ENCODE data around the gene MMP25.
"Not testable (repeated sequence)": the region's sequence is repeated elsewhere in the genome, so short reads cannot be mapped to it uniquely, and the experiment has no call there.

Gene MMP25

DNA sequence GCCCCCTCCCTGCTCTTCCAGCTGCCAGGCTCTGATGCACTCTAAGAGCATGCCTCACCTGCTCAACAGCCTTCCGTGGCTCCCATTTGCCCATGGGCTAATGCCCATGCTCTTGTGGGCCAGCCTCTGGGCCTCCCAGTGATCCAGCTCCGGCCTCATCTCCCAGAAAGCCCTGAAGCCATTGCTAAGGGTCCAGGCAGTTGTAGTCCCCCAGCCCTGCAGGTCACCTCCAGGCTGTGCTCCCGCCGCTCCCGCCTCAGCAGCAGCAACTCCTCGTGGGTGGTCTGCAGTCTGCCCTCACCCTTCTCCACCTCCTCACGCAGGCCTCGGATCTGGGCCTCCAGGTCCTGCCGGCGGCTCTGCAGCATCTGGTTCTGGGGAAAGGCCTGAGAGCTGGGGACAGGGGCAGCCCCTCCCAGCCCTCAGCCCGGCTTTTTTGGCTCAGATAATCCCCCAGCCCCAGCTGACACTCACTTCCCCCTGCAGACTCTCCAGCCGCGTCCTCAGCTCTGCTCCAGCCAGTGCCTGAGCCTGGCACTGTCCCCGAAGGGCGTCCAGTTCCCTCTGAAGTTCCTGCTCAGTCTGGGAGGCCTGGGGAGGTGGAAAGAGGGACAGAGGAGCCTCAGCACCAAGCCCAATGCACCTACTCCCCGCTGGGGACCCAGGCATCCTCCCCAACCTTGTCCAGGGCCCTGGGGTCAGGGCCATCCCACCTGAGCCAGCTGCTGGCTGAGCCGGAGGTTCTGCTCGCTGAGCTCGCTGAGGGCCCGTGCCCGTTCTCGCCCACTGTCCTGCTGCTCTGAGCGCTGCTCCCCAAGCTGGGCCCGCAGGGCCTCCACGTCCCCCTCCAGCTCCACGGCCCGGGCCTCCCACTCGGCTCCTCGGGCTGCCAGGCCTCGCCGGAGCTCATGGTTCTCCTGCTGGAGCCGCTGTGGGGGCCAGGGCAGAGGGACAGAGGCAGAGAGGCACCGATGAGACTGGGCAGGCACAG lies 15.8 kb upstream of the MMP25 start:
- no peak for DNase-seq

DNA sequence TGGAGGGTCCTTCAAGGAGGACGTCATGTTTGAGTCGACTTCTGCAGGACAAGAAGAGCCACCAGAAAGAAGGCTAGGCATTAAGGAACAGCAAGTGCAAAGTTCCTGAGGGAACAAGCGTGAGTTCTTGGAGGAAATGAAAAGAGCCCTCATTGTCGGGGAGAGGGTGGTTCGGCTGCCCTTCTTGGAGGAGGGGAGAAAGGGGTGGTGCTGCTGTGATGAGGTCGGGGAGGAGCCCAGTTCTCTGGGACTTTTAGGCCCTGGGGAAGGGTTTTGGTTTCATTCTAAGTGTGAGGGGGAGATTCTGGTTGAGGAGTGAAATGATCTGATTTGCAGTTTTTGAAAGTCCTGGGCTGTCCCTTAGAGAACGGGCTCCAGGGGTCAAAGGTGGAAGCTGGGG lies 13.7 kb upstream of the MMP25 start:
- no peak for DNase-seq

DNA sequence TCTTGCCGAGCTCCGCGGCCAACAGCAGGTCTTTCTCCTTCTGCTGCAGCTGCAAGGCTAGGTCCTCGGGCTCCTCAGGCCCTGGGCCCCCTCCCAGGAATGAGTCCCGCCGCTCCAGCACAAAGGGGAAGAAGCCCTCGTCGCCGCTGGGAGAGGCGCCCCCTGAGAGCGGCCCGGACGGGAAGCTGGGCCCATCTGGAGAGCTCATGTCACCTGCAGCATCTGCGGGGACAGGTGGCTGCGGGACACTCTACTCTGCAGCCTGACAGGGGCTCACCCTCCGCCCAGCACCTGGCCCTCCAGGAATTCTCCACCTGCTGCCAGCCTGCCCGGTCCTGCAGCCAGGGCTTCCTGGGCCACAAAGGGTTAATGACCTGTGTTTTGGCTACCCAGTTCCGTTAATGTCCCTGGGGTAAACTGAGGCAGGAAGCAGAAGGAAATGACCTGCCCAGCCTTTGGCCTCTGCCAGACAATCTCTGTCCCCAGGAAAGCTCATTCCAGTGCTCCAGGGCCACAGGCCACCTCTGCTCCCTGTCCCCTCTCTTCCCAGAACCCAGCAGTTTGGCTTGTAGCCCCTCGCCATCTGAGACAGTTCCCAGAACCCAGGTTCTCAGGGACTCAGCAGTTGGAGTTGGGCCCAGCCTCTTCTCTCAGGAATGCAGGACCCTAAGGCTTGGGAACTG lies 10.9 kb upstream of the MMP25 start:
- DNase-seq: no peak

DNA sequence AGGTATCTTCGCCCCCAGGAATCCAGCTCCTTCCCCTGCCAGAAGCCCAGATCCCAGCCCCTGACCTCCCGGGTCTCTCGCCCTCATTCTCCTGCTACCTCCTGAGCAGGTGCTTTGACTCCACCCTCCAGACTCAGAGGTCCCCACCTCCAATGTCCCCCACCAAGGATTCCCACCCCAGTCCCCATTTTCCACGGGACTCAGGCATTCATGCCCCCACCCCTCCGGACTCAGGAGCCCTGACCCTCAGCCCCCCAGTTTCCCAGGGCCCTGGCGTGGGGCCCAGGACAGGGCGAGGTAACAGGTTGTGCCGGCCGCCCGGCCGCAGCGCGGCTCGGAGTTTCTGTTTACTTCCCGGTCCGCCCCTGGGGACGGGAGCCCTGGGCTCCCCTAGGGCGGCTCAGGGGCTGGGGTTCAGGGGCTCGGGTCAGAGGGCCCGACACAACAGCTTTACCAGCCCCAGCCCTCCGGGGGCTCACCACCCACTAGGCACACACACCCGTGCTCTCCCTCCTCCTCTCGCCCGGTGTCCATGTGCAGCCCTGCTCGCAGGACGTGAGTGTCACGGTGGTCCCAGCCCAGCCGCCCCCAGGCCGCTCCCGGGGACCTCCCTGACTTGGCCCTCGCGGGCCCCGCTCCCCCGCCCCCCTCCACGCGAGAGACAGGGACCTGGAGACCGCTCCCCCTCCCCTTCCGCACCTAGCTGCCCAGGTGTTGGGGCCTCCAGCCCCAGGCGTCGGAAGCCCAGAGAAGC lies 10.2 kb upstream of the MMP25 start:
- no peak for DNase-seq

DNA sequence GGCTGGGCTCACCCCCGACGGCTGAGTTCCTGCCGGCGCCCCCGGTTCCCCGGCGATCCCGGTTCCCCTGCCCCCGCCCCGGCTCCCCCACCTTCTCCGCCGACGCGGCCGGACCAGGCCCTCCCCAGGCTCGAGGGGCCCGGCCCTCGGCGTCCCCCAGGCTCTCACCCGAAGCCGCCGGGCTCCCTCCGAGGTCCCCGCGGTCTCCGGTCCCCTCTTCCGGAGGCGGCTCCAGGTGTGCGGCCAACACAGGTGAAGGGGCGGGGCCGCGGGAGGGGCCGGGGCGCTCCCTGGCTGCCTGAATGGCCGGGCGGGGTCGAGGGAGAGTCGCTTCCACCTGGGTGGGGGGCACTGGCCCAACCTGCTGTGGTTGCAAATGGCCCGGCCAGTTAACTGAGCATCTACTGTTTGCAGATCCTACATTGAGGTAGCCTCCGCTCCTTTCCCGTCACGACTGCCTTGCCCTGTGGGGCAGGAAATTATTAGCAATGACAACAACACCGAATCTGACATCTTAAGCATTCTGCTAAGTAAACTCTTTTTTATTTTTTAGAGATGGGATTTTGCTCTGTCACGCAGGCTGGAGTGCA lies 9.5 kb upstream of the MMP25 start, which contains the start of gene BICDL2:
Gene BICDL2, minus strand, starts transcription at position 219 of the 590 bp plus-strand sequence. CDS start 1,448 bp downstream, outside the sequence.
- no peak for DNase-seq

DNA sequence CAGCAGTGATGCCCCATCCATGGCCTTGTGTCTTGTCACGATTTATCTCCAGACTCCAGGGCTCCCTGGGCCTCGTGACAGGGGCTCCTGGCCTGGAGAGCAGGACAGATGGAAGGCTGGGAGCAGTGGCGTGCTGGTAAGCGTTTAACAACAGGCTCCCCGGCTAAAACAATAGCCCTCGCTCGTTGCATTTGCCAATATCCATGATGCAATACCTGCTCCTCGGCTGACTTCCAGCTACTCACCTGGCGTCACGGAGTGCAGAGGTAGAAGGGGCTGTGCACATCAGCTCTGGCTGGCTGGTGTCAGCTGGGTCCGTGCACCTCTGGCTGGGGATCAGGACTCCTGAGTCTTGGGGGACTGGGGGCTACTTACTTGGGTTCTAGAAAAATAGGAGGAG lies 8.1 kb upstream of the MMP25 start:
- DNase-seq: no peak

DNA sequence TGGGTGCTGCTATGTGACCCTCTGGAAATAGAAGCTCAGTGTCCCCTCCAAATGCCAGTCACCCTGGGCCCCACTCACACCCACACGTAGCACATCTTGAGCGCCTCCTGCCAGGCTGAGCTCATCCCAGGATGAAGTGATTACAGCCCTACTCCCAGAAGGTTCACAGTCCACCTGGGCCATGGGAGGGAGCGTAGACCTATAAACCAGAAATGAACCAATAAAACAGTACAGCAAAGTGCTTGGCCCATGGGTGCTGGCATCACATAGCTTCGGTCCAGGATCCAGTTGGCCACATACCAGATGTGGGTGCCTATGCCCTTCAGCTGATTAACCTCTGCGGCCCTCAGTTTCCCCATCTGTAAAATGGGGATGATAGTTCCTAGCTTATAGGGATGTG lies 7.5 kb upstream of the MMP25 start:
- DNase-seq: no peak

DNA sequence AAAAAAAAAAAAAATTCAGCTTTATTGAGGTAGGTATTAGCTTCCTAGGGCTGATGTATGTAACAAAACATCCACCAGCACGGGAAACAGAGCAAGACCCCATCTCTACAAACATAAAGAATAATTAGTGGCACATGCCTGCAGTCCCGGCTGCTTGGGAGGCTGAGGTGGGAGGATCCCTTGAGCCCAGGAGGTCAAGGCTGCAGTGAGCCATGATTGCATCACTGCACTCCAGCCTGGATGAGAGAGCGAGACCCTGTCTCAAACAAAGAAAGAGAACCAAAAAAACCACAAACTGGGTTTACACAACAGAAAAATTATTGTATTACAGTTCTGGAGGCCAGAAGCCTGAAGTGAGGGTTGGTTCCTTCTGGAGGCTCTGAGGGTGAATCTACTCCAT lies 4.0 kb upstream of the MMP25 start:
- DNase-seq: no peak

DNA sequence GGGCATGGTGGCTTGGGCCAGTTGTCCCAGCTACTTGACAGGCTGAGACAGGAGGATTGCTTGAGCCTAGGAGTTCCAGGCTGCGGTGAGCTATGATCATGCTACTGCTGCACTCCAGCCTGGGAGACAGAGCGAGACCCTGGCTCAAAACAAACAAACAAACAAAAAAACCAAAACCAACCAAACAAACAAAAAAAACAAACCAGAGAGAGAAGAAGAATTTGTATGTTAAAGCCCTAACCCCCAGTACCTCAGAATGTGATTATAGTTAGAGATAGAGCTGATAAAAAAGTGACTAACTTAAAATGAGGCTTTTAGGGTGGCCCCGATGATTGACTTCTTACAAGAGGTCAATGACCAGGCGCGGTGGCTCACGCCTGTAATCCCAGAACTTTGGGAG lies 1.7 kb upstream of the MMP25 start:
- DNase-seq: no peak

DNA sequence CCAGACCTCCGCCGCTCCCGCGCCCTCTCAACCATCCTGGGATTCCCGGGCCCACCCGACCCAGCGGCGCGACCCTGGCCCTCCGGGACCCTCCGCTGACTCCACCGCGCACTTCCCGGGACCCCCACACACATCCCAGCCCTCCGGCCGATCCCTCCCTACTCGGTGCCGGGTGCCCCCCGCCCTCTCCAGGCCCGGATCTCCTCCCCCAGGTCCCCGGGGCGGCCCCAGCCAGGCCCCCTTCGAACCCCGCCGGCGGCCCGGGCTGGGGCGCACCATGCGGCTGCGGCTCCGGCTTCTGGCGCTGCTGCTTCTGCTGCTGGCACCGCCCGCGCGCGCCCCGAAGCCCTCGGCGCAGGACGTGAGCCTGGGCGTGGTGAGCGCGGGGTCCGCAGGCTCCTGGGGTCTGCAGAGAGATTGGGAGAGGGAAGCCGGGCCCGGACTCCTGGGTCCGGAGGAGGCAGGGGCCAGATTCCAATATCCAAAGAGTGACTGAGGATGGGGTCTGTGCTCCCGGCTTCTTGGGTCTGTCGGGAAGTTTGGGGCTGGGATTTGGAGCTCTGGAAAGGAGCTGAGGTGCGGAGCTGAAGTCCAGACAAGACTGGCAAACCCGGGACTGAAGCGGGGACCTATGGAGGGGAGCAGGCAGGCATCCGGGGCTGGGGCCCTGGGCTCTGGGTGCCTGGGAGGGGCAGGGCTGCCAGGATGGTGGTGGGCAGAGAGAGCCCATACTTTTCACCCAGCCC lies 453 bp downstream of the MMP25 start:
- no peak for DNase-seq

DNA sequence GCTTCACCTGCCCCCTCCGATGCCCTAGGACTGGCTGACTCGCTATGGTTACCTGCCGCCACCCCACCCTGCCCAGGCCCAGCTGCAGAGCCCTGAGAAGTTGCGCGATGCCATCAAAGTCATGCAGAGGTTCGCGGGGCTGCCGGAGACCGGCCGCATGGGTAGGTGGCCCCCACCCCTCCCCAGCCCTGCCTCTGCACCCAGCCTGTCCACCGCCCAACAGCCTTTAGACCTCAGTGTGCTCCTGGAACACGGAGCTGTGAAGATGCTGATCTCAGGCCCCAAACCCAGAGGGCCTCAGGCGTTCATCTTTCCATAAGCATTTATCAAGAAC lies 993 bp downstream of the MMP25 start:
- no peak for DNase-seq

DNA sequence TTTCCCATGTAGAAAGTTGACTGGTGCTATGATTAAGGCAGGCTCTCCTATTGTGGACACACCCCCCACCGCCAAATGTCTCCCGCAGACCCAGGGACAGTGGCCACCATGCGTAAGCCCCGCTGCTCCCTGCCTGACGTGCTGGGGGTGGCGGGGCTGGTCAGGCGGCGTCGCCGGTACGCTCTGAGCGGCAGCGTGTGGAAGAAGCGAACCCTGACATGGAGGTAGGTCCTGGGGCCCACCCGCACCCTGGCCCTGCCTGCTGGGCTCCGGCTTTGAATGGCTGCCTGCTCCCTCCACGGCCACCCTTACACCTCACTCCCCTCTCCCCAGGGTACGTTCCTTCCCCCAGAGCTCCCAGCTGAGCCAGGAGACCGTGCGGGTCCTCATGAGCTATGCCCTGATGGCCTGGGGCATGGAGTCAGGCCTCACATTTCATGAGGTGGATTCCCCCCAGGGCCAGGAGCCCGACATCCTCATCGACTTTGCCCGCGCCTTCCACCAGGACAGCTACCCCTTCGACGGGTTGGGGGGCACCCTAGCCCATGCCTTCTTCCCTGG lies 3.6 kb downstream of the MMP25 start:
- no peak for DNase-seq

DNA sequence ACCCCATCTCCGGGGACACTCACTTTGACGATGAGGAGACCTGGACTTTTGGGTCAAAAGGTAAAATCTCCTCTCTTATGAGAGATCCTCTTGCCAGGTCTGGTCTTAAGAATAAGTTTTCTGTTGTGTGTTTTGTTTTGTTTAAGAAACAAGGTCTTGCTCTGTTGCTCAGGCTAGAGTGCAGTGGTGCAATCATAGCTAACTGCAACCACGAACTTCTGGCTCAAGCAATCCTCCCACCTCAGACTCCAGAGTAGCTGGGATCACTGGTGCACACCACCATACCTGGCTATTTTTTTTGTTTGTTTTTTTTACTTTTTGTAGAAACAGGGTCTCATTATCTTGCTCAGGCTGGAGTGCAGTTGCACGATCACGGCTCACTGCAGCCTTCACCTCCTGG lies 4.1 kb downstream of the MMP25 start:
- no peak for DNase-seq

DNA sequence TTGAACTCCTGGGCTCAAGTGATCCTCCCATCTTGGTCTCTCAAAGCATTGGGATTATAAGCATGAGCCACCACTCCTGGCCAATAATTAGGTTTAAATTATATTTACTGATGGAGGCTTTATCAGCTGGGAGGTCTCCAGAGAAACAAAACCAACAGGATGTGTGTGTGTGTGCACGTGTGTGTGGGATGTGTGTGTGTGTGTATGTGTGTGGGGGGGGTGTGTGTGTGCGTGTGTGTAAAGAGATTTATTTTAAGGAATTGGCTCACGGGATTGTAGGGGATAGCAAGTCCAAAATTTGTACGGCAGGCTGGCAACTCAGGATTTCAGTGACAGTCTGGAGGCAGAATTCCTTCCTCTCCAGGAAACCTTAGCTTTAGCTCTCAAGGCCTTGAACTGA lies 4.6 kb downstream of the MMP25 start:
- no peak for DNase-seq

DNA sequence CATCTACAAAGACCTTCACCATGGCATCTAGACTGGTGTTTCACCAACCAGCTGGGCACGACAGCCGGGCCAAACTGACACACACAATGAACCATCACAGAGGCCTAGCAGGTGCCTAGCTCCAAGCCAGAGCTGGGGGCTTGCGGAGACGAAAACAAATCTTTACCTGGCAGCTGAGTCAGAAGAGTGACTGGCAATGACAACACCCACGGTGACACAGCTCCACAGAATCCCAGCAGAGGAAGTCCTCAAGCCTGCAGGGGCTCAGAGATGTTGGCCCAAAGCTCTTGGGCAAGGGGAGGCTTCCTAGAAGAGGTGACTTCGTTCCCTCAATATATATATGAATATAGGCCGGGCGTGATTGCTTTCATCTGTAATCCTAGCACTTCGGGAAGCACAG lies 5.1 kb downstream of the MMP25 start:
- no peak for DNase-seq

DNA sequence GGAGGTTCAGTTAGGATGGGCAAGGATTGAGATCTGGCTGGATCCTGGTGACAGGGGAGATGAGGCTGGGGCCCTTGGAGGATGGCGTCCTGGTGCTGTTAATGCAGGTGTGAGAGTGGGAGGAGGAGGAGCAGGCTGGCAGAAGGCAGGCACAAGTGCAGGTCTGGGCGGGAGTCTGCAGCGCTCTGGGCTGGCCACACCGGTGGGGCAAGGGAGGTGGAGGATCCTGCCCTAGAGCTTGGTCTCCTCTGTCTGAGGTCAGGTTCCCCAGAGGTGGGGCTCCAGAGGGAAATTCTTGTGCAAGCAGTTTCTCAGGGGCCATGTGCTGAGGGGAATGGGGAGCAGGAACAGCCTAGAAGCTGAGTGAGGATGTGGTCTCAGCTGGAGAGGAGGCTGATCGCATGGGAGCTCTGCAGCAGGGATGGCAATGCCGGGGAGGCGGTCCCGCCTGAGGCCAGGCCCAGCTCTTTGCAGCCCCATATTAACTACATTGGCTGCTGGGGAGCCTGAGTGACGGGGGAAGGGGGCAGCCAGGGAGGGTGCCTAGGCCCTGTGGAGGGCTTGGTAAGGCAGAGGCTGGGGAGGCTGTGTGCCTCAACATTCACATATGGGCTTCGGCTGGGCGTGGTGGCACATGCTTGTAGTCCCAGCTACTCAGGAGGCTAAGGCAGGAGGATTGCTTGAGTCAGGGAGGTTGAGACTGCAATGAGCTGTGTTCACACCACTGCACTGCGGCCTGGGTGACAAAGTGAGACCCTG lies 6.4 kb downstream of the MMP25 start:
- not testable (repeated sequence) for DNase-seq

DNA sequence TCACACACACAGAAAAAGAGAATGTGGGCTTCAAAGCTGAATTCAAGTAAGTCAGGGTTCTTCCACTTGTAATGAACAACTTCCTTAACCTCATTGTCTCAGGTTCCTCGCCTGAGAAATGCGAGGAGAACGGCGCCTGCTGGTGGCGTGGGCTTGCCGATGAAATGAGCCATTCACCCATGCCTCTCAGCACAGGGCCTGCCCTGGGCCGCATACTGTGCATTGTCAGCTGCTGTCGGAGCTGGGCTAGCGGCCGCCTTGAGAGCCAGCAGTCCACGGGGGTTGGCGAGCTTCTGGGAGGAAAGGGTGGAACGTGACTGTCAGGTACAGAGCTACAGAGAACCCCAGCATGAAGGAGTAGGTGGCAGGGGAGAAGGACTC lies 7.0 kb downstream of the MMP25 start:
- DNase-seq: not testable (repeated sequence)

DNA sequence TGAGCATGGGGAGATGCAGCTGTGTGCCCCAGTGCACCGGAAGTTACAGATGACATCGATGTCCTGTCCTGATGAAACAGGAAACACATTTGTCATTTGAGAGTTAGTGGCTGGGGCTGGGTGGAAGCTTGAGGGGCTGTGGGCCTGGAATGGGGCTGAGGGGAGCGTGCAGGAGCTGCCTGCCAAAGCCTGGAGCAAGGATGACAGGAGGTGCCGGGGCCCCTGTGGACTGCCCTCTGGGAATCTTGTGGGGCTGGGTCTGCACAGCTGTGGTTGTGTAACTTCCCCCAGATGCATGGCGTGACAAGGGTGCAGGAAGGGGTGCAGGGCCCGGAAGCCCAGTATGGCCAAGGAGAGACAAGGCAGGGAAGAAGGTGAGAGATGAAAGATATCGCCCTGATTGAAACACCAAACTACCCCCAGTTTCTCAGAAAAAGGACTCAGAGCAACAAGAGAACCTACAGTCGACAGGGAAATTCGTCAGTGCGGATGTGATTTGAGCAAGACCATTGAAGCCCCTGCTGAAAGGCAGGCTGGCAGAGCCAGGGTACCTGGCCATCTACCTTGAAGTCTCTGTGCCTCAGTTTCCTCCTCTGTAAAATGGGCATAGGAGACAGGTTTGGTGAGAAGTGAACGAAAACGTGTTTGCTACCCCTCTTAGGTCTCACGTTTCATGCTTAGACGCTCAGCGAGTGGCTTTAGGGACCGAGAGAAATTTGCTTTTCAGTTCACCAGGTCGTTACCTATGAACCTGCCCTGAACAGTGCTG lies 8.8 kb downstream of the MMP25 start:
- peak; percentile 84 to 87 for DNase-seq

DNA sequence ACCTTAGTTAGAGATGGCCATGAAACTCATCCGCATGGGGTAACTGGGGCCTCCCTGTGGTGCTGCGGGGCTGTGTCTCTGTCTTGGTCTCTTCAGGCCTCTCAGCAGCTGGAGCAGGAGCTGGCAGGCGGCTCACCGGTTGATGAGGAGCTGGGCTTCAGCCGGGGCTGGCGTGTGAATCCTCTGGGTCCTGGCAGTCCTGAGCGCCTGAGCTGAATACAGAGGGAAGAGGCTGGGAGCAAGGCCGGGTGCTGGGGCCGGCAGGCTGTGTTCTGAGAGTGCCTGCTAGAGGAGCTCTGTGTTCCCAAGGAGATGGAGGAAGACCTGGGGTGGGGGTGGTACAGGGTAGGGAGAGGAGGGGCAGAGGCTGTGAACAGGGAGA lies 9.4 kb downstream of the MMP25 start:
- not testable (repeated sequence) for DNase-seq

Measured in Kasumi-1 (cell line).